MG63 (cell line): ENCODE results near the gene SLC26A3. TPM values are rescaled to one million over a fixed set of nuclear protein-coding genes. Genes with fewer than 3 reads are reported as not detected.
A peak's percentile ranks its signal among the peaks of the same experiment; 100 is the strongest.

Source experiments
- DNase-seq: peaks from one replicate; pipeline ENCODE4 v3.0.0-alpha.2; 2020
- H3K27me3 ChIP-seq: fragments of 250-450 bp; sonication (Bioruptor Pico); 2 replicates; pipeline ENCODE4 v1.5.1; 2020; ENCODE audit warnings: mild to moderate bottlenecking, moderate library complexity
- H3K36me3 ChIP-seq: fragments of 250-450 bp; sonication (Bioruptor Pico); 2 replicates; pipeline ENCODE4 v1.5.1; 2020; ENCODE audit warnings: mild to moderate bottlenecking, moderate library complexity
- H3K4me3 ChIP-seq: fragments of 250-450 bp; sonication (Bioruptor Pico); 2 replicates; pipeline ENCODE4 v1.5.1; 2020; ENCODE audit warnings: mild to moderate bottlenecking, moderate library complexity
- H3K9me3 ChIP-seq: fragments of 250-450 bp; sonication (Bioruptor Pico); 2 replicates; pipeline ENCODE4 v1.5.1; 2020; ENCODE audit warnings: mild to moderate bottlenecking, moderate library complexity
- total RNA-seq: library from RNA; depleted of rRNA; stranded (reverse); fragments of >200 nt; shearing (Covaris generic); gene quantifications from 2 replicates; pipeline ENCODE4 v1.2.3, GENCODE V29; 2014; ENCODE audit warnings: low replicate concordance; rRNA removed

Gene SLC26A3
- total RNA-seq, 1 experiment from 2014 or later = not detected

- no peaks in the 10 kb centered on the region for H3K27me3 ChIP-seq
- H3K9me3 ChIP-seq = no peaks in the 10 kb centered on the region
- no peak overlapping the region for H3K4me3 ChIP-seq
- no peaks in the 10 kb centered on the region for H3K36me3 ChIP-seq
- DNase-seq = no peak
These were observed 77.8 kb downstream of the SLC26A3 start for GRCh38 chr7:107725138-107725740.

- H3K36me3 ChIP-seq = no peaks in the 10 kb centered on the region
- H3K9me3 ChIP-seq = no peaks in the 10 kb centered on the region
- H3K27me3 ChIP-seq = no peaks in the 10 kb centered on the region
- no peak for DNase-seq
- no peak overlapping the region for H3K4me3 ChIP-seq
These were observed 79.8 kb downstream of the SLC26A3 start for GRCh38 chr7:107723255-107723654.

GRCh38 chr7:107721286-107721685 lies 81.7 kb downstream of the SLC26A3 start:
- Histone ChIP-seq H3K9me3 (no peaks in the 10 kb centered on the region), H3K27me3 (no peaks in the 10 kb centered on the region), H3K36me3 (no peaks in the 10 kb centered on the region), H3K4me3 (no peak overlapping the region)
- DNase-seq = no peak

- Histone ChIP-seq H3K36me3 (no peaks in the 10 kb centered on the region), H3K27me3 (no peaks in the 10 kb centered on the region), H3K4me3 (no peak overlapping the region), H3K9me3 (no peaks in the 10 kb centered on the region)
- DNase-seq = no peak
These were observed 84.4 kb downstream of the SLC26A3 start for GRCh38 chr7:107718456-107719193.

- Histone ChIP-seq H3K36me3 (no peaks in the 10 kb centered on the region), H3K27me3 (no peaks in the 10 kb centered on the region), H3K9me3 (no peaks in the 10 kb centered on the region), H3K4me3 (no peak overlapping the region)
- DNase-seq = peak; percentile 17
These were observed 87.5 kb downstream of the SLC26A3 start for GRCh38 chr7:107715531-107715930.

Other genes with a start within 250 kb of the SLC26A3 start
- 37.5 and 98.0 TPM in 2 replicates for gene COG5, start 239.3 kb downstream of the SLC26A3 start, total RNA-seq
- 1.7 and 1.8 TPM in 2 replicates for gene DUS4L, start 239.3 kb downstream of the SLC26A3 start, total RNA-seq
- 24.9 and 67.1 TPM in 2 replicates for gene BCAP29, start 223.0 kb downstream of the SLC26A3 start, total RNA-seq
- 0.47 and 0.49 TPM in 2 replicates for gene SLC26A4, start 142.4 kb downstream of the SLC26A3 start, total RNA-seq
- 13.2 and 24.7 TPM in 2 replicates for gene CBLL1, start 59.1 kb downstream of the SLC26A3 start, total RNA-seq
- gene DLD, start 88.0 kb upstream of the SLC26A3 start, total RNA-seq = 8.7 and 44.3 TPM in 2 replicates
- 18.9 and 22.7 TPM in 2 replicates for gene LAMB1, start 199.9 kb upstream of the SLC26A3 start, total RNA-seq